ENCODE data around the gene GRHL3. TPM values are rescaled to one million over a fixed set of nuclear protein-coding genes. Genes with fewer than 3 reads are reported as not detected.

Gene GRHL3
- total and polyA plus RNA-seq, 2 experiments from 2014 or later = 2.7 to 6.9 TPM

DNA sequence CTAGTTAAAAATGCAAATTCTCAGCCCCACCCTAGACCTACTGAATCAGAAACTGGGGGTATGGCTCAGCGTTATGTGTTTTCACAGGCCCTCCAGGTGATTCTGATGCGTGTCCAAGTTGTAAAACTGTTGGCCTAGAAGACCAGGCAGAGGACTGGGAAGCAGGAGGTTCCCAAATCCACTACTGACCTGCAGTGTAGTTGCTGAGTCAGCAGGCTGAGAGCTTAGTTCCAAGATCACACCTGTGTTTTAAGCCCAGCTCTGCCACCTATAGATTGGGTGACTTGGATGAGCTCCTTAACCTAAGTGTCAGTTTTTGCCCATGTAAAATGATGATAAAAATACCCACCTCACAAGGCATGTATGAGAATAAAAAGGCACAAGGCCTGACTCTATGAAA lies 4.1 kb downstream of the GRHL3 start:
- TF ChIP-seq, protein P1, sequence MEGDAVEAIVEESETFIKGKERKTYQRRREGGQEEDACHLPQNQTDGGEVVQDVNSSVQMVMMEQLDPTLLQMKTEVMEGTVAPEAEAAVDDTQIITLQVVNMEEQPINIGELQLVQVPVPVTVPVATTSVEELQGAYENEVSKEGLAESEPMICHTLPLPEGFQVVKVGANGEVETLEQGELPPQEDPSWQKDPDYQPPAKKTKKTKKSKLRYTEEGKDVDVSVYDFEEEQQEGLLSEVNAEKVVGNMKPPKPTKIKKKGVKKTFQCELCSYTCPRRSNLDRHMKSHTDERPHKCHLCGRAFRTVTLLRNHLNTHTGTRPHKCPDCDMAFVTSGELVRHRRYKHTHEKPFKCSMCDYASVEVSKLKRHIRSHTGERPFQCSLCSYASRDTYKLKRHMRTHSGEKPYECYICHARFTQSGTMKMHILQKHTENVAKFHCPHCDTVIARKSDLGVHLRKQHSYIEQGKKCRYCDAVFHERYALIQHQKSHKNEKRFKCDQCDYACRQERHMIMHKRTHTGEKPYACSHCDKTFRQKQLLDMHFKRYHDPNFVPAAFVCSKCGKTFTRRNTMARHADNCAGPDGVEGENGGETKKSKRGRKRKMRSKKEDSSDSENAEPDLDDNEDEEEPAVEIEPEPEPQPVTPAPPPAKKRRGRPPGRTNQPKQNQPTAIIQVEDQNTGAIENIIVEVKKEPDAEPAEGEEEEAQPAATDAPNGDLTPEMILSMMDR (IDR thresholded peaks at IDR 0.05; ENCODE audit: poor library complexity) = no peak
- no peak for TF ChIP-seq EZH2phosphoT487 (IDR thresholded peaks at IDR 0.05; ENCODE audit: low read depth, severe bottlenecking, unreplicated experiment)
- no peak for TF ChIP-seq EZH2 (IDR thresholded peaks at IDR 0.05; ENCODE audit: borderline replicate concordance)

DNA sequence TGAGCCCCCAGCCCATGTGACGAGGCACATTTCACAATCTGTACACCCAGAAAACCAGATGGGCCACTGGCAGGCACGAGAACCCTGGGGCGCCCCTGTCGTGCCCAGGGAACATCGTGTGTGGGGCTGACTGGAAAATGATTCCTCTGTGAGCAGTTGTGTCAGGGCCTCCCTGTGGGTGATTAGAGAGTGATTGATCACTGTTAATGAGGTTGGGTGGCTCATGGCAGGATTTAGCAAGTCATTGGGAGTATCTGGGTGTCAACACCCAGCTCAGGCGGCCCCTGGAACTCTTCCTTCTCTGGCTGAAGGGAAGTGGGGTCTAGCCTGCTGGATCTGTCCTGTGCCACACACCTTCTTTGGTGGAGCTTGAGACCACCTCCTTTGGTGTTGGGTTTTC lies 5.7 kb downstream of the GRHL3 start:
- no peak overlapping the region for H3K4me2 ChIP-seq
- no peak for TF ChIP-seq EZH2 (IDR thresholded peaks at IDR 0.05; ENCODE audit: borderline replicate concordance)
- TF ChIP-seq EZH2phosphoT487 (IDR thresholded peaks at IDR 0.05; ENCODE audit: low read depth, severe bottlenecking, unreplicated experiment) = no peak
- TF ChIP-seq, protein P1 (IDR thresholded peaks at IDR 0.05; ENCODE audit: poor library complexity) = no peak
- no peaks in the 10 kb centered on the region for H3K9me2 ChIP-seq (replicated peaks; ENCODE audit: insufficient read depth)
- H3K4me1 ChIP-seq (ENCODE audit: insufficient read depth) = peaks cover 15% of the 10 kb centered on the region
- DNase-seq (ENCODE audit: low spot score) = no peak
- no peak overlapping the region for H2AFZ ChIP-seq
- H3K9me3 ChIP-seq (ENCODE audit: low read depth) = no peaks in the 10 kb centered on the region
- H3K4me3 ChIP-seq = no peak overlapping the region
- peaks cover 4% of the 10 kb centered on the region for H3K27me3 ChIP-seq
- H3K79me2 ChIP-seq = peaks cover 3% of the 10 kb centered on the region
- no peaks in the 10 kb centered on the region for H4K20me1 ChIP-seq (ENCODE audit: insufficient read depth, poor library complexity, severe bottlenecking)
- H3K27ac ChIP-seq = no peak overlapping the region
- 91% methylated on average over 6 of the region's 6 CpGs for WGBS (ENCODE audit: low lambda C conversion rate, missing lambda C conversion rate)
- no peaks in the 10 kb centered on the region for H3K36me3 ChIP-seq (replicated peaks; ENCODE audit: insufficient read depth, low read depth)

More for the DNA sequence above, 4.1 kb downstream of the GRHL3 start:
- H3K4me3 ChIP-seq = no peak overlapping the region
- peaks cover 4% of the 10 kb centered on the region for H3K27me3 ChIP-seq
- H3K27ac ChIP-seq = no peak overlapping the region
- no peaks in the 10 kb centered on the region for H3K9me3 ChIP-seq (ENCODE audit: low read depth)
- no peaks in the 10 kb centered on the region for H3K36me3 ChIP-seq (replicated peaks; ENCODE audit: insufficient read depth, low read depth)
- H2AFZ ChIP-seq = no peak overlapping the region
- H3K4me1 ChIP-seq (ENCODE audit: insufficient read depth) = peaks cover 21% of the 10 kb centered on the region
- H4K20me1 ChIP-seq (ENCODE audit: insufficient read depth, poor library complexity, severe bottlenecking) = no peaks in the 10 kb centered on the region
- H3K4me2 ChIP-seq = no peak overlapping the region
- 85% methylated on average over 2 of the region's 2 CpGs for WGBS (ENCODE audit: low lambda C conversion rate, missing lambda C conversion rate)
- DNase-seq (ENCODE audit: low spot score) = no peak
- H3K9me2 ChIP-seq (replicated peaks; ENCODE audit: insufficient read depth) = no peaks in the 10 kb centered on the region
- H3K79me2 ChIP-seq = peaks cover 3% of the 10 kb centered on the region

DNA sequence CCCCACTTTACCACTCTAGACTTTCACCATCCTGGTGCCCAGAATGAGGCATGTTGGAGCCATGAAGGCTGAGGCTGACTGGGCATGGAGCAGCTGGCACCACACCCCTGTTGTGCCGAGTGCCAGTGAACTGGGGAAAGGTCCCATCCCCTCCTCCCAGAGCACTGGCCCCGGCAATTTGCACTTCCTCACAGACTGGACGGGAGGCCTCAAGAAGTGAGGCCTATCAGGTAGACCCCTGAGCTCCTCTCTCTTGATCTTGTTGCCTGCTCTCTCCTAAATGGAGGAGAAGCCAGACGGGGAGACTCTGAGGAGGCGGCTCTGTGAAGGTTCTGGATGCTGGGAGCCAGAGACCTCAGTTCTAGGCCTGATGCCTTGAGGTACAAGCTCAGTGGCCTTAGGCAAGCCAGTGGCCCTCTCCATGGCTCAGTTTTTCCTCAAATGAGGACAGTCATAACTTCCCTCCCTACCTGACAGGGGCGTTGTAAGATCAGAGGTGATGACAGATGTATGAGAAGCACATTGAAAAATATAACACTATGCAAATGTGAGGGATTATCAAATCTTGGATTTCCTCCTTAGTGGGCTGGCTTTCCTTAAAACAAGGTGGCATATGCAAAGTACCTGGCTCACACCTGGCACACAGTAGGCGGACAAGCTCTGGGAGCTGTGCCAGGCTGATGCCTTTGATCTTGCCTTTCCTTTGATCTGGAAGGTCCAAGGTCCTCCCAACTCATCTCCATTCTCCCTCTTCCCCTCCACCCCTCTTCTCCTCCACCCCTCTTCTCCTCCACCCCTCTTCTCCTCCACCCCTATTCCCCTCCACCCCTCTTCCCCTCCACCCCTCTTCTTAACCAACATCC lies 6.7 kb downstream of the GRHL3 start:
- Histone ChIP-seq H3K9me2 (replicated peaks; ENCODE audit: insufficient read depth) (no peaks in the 10 kb centered on the region), H3K4me3 (no peak overlapping the region), H3K27ac (no peak overlapping the region), H4K20me1 (ENCODE audit: insufficient read depth, poor library complexity, severe bottlenecking) (no peaks in the 10 kb centered on the region), H3K27me3 (peaks cover 4% of the 10 kb centered on the region), H3K79me2 (peaks cover under 1% of the 10 kb centered on the region), H3K9me3 (ENCODE audit: low read depth) (no peaks in the 10 kb centered on the region), H3K4me1 (ENCODE audit: insufficient read depth) (peaks cover 15% of the 10 kb centered on the region), H2AFZ (no peak overlapping the region), H3K36me3 (replicated peaks; ENCODE audit: insufficient read depth, low read depth) (no peaks in the 10 kb centered on the region), H3K4me2 (no peak overlapping the region)
- TF ChIP-seq EZH2 (IDR thresholded peaks at IDR 0.05; ENCODE audit: borderline replicate concordance) (no peak), EZH2phosphoT487 (IDR thresholded peaks at IDR 0.05; ENCODE audit: low read depth, severe bottlenecking, unreplicated experiment) (no peak)
- TF ChIP-seq, protein P1 (IDR thresholded peaks at IDR 0.05; ENCODE audit: poor library complexity) = no peak
- WGBS (ENCODE audit: low lambda C conversion rate, missing lambda C conversion rate) = 84% methylated on average over 7 of the region's 7 CpGs
- no peak for DNase-seq (ENCODE audit: low spot score)

All from hepatocyte (in vitro differentiated cells).